NCI-H1048 (cell line): ENCODE data around the gene CDC42EP2.

Experiments
- DNase-seq: peaks from one replicate; lab custom pipeline; 2025; lab: John Stamatoyannopoulos, UW

Gene CDC42EP2

GRCh38 chr11:65314501-65315203 lies at the start of gene CDC42EP2:
CDC42EP2 (plus strand) TSS chr11:65314866; CDS start chr11:65320899, 6,033 bp downstream.
- no peak for DNase-seq

GRCh38 chr11:65266210-65266609 lies 48.5 kb upstream of the CDC42EP2 start:
- DNase-seq: no peak

- DNase-seq: no peak
These were observed 39.7 kb upstream of the CDC42EP2 start for GRCh38 chr11:65274735-65275682.

GRCh38 chr11:65275906-65276305 lies 38.8 kb upstream of the CDC42EP2 start:
- no peak for DNase-seq

GRCh38 chr11:65277631-65278277 lies 36.9 kb upstream of the CDC42EP2 start:
- DNase-seq: no peak

- DNase-seq: no peak
These were observed 36.3 kb upstream of the CDC42EP2 start for GRCh38 chr11:65278356-65278755.

GRCh38 chr11:65279279-65279678 lies 35.4 kb upstream of the CDC42EP2 start:
- no peak for DNase-seq

GRCh38 chr11:65279741-65280440 lies 34.8 kb upstream of the CDC42EP2 start:
- DNase-seq: no peak

GRCh38 chr11:65280646-65281045 lies 34.0 kb upstream of the CDC42EP2 start:
- DNase-seq: no peak

- no peak for DNase-seq
These were observed 28.0 kb upstream of the CDC42EP2 start for GRCh38 chr11:65286686-65287085.

GRCh38 chr11:65287601-65288000 lies 27.1 kb upstream of the CDC42EP2 start:
- DNase-seq: no peak

- DNase-seq: no peak
These were observed 25.7 kb upstream of the CDC42EP2 start for GRCh38 chr11:65288706-65289536.

- DNase-seq: no peak
These were observed 24.1 kb upstream of the CDC42EP2 start for GRCh38 chr11:65290448-65291165.

GRCh38 chr11:65291613-65292012 lies 23.1 kb upstream of the CDC42EP2 start:
- DNase-seq: no peak

GRCh38 chr11:65292890-65293289 lies 21.8 kb upstream of the CDC42EP2 start:
- DNase-seq: no peak

GRCh38 chr11:65293909-65294381 lies 20.7 kb upstream of the CDC42EP2 start:
- DNase-seq: no peak

- DNase-seq: no peak
These were observed 19.7 kb upstream of the CDC42EP2 start for GRCh38 chr11:65295001-65295400.

- DNase-seq: no peak
These were observed 18.9 kb upstream of the CDC42EP2 start for GRCh38 chr11:65295571-65296341.

- no peak for DNase-seq
These were observed 17.5 kb upstream of the CDC42EP2 start for GRCh38 chr11:65297026-65297672.
